NCI-H524 (cell line): ENCODE results near the gene SSRP1.
A peak's percentile ranks its signal among the peaks of the same experiment; 100 is the strongest.

Experiments
- DNase-seq, 2 experiments: peaks; one replicate each; lab custom pipeline; 2025; lab: John Stamatoyannopoulos, UW

Gene SSRP1

GRCh38 chr11:57314221-57314973, 21.3 kb downstream of the SSRP1 start:
- no peak for DNase-seq

GRCh38 chr11:57313788-57314135, 21.9 kb downstream of the SSRP1 start:
- DNase-seq, result no peak

GRCh38 chr11:57313071-57313787, 22.5 kb downstream of the SSRP1 start:
- DNase-seq, result no peak

- no peak for DNase-seq
These were observed 23.1 kb downstream of the SSRP1 start for GRCh38 chr11:57312511-57313021.

- no peak for DNase-seq
These were observed 24.4 kb downstream of the SSRP1 start for GRCh38 chr11:57311109-57311936.

GRCh38 chr11:57310630-57311086, 25.0 kb downstream of the SSRP1 start:
- DNase-seq, result no peak

GRCh38 chr11:57310091-57310490, 25.6 kb downstream of the SSRP1 start:
- DNase-seq, result no peak

- DNase-seq, result no peak
These were observed 26.3 kb downstream of the SSRP1 start for GRCh38 chr11:57309106-57310059.

GRCh38 chr11:57308426-57309060, 27.1 kb downstream of the SSRP1 start:
- no peak for DNase-seq

- no peak for DNase-seq
These were observed 27.9 kb downstream of the SSRP1 start for GRCh38 chr11:57307666-57308270.

GRCh38 chr11:57306940-57307565, 28.6 kb downstream of the SSRP1 start:
- no peak for DNase-seq

- no peak for DNase-seq
These were observed 29.4 kb downstream of the SSRP1 start for GRCh38 chr11:57306161-57306876.

- DNase-seq, result no peak
These were observed 30.2 kb downstream of the SSRP1 start for GRCh38 chr11:57305523-57305922.

- DNase-seq, result peak; percentile 29 to 69
These were observed 31.6 kb downstream of the SSRP1 start for GRCh38 chr11:57303990-57304579.

- no peak for DNase-seq
These were observed 32.3 kb downstream of the SSRP1 start for GRCh38 chr11:57303280-57303989.

- no peak for DNase-seq
These were observed 33.2 kb downstream of the SSRP1 start for GRCh38 chr11:57302489-57302888.

- no peak for DNase-seq
These were observed 33.8 kb downstream of the SSRP1 start for GRCh38 chr11:57301711-57302423.
